Neuron (in vitro differentiated cells): ENCODE measurements around the gene POP4.

Experiments used
- H2AFZ ChIP-seq: one replicate; pipeline ENCODE4 v1.6.1; 2013; ENCODE audit warnings: low read depth, mild to moderate bottlenecking, inconsistent platforms, low read length, moderate library complexity
- H3K27me3 ChIP-seq: one replicate; pipeline ENCODE4 v1.6.1; 2013; ENCODE audit warnings: low read length; ENCODE audit not compliant: insufficient read depth
- H3K36me3 ChIP-seq: one replicate; pipeline ENCODE4 v1.6.1; 2013; ENCODE audit warnings: low read length; ENCODE audit not compliant: insufficient read depth
- H3K4me1 ChIP-seq: one replicate; pipeline ENCODE4 v1.6.1; 2013; ENCODE audit warnings: low read length; ENCODE audit not compliant: insufficient read depth
- H3K4me3 ChIP-seq: 2 replicates; pipeline ENCODE4 v1.5.1; 2013; ENCODE audit warnings: mild to moderate bottlenecking, low read length, moderate library complexity
- H3K9me3 ChIP-seq: one replicate; pipeline ENCODE4 v1.6.1; 2013; ENCODE audit warnings: low read length

POP4 gene

GRCh38 chr19:29634423-29635130 lies 28.5 kb downstream of the POP4 start:
- Histone ChIP-seq H2AFZ (no peak overlapping the region), H3K4me1 (no peaks in the 10 kb centered on the region), H3K9me3 (no peaks in the 10 kb centered on the region), H3K36me3 (no peaks in the 10 kb centered on the region), H3K27me3 (no peaks in the 10 kb centered on the region), H3K4me3 (no peak overlapping the region)

- H3K9me3 ChIP-seq = no peaks in the 10 kb centered on the region
- H3K27me3 ChIP-seq = no peaks in the 10 kb centered on the region
- no peak overlapping the region for H2AFZ ChIP-seq
- H3K36me3 ChIP-seq = no peaks in the 10 kb centered on the region
- H3K4me1 ChIP-seq = no peaks in the 10 kb centered on the region
- no peak overlapping the region for H3K4me3 ChIP-seq
Measured at GRCh38 chr19:29635963-29636362, 29.9 kb downstream of the POP4 start.

GRCh38 chr19:29636553-29637360 lies 30.7 kb downstream of the POP4 start:
- no peak overlapping the region for H3K4me3 ChIP-seq
- no peak overlapping the region for H2AFZ ChIP-seq

GRCh38 chr19:29639086-29639485 lies 33.0 kb downstream of the POP4 start:
- Histone ChIP-seq H3K4me3 (no peak overlapping the region), H3K36me3 (no peaks in the 10 kb centered on the region), H3K27me3 (peaks cover 5% of the 10 kb centered on the region)

More at GRCh38 chr19:29636553-29637360, 30.7 kb downstream of the POP4 start:
- no peaks in the 10 kb centered on the region for H3K9me3 ChIP-seq
- no peaks in the 10 kb centered on the region for H3K4me1 ChIP-seq
- H3K36me3 ChIP-seq = no peaks in the 10 kb centered on the region
- peaks cover 2% of the 10 kb centered on the region for H3K27me3 ChIP-seq

GRCh38 chr19:29640231-29640630 lies 34.1 kb downstream of the POP4 start:
- Histone ChIP-seq H3K27me3 (peaks cover 8% of the 10 kb centered on the region), H3K4me1 (no peaks in the 10 kb centered on the region), H2AFZ (no peak overlapping the region), H3K9me3 (no peaks in the 10 kb centered on the region), H3K36me3 (no peaks in the 10 kb centered on the region), H3K4me3 (no peak overlapping the region)

More at GRCh38 chr19:29639086-29639485, 33.0 kb downstream of the POP4 start:
- Histone ChIP-seq H2AFZ (no peak overlapping the region), H3K4me1 (no peaks in the 10 kb centered on the region), H3K9me3 (no peaks in the 10 kb centered on the region)

GRCh38 chr19:29641597-29641996 lies 35.5 kb downstream of the POP4 start:
- H3K9me3 ChIP-seq = no peaks in the 10 kb centered on the region
- no peaks in the 10 kb centered on the region for H3K36me3 ChIP-seq
- H3K27me3 ChIP-seq = peaks cover 14% of the 10 kb centered on the region
- no peak overlapping the region for H3K4me3 ChIP-seq
- no peaks in the 10 kb centered on the region for H3K4me1 ChIP-seq
- no peak overlapping the region for H2AFZ ChIP-seq

GRCh38 chr19:29643361-29643935 lies 37.4 kb downstream of the POP4 start:
- H3K36me3 ChIP-seq = no peaks in the 10 kb centered on the region

GRCh38 chr19:29644210-29644609 lies 38.1 kb downstream of the POP4 start:
- Histone ChIP-seq H3K4me3 (no peak overlapping the region), H3K27me3 (peaks cover 14% of the 10 kb centered on the region), H3K9me3 (no peaks in the 10 kb centered on the region), H2AFZ (no peak overlapping the region), H3K4me1 (no peaks in the 10 kb centered on the region), H3K36me3 (no peaks in the 10 kb centered on the region)

More at GRCh38 chr19:29643361-29643935, 37.4 kb downstream of the POP4 start:
- Histone ChIP-seq H3K4me3 (no peak overlapping the region), H2AFZ (no peak overlapping the region), H3K4me1 (no peaks in the 10 kb centered on the region), H3K27me3 (peaks cover 14% of the 10 kb centered on the region), H3K9me3 (no peaks in the 10 kb centered on the region)

GRCh38 chr19:29645491-29645867 lies 39.4 kb downstream of the POP4 start:
- Histone ChIP-seq H3K4me3 (no peak overlapping the region), H3K4me1 (no peaks in the 10 kb centered on the region), H3K27me3 (peaks cover 14% of the 10 kb centered on the region), H3K36me3 (no peaks in the 10 kb centered on the region), H3K9me3 (no peaks in the 10 kb centered on the region), H2AFZ (no peak overlapping the region)

GRCh38 chr19:29645911-29646310 lies 39.8 kb downstream of the POP4 start:
- Histone ChIP-seq H3K4me3 (no peak overlapping the region), H3K36me3 (no peaks in the 10 kb centered on the region), H3K9me3 (no peaks in the 10 kb centered on the region), H3K4me1 (no peaks in the 10 kb centered on the region), H3K27me3 (peaks cover 14% of the 10 kb centered on the region), H2AFZ (no peak overlapping the region)

GRCh38 chr19:29650772-29651387 lies 44.8 kb downstream of the POP4 start:
- Histone ChIP-seq H3K27me3 (peaks cover 2% of the 10 kb centered on the region), H2AFZ (no peak overlapping the region)

GRCh38 chr19:29651622-29652394 lies 45.7 kb downstream of the POP4 start:
- H3K4me3 ChIP-seq = no peak overlapping the region
- no peaks in the 10 kb centered on the region for H3K27me3 ChIP-seq
- no peaks in the 10 kb centered on the region for H3K36me3 ChIP-seq
- H2AFZ ChIP-seq = no peak overlapping the region
- H3K4me1 ChIP-seq = no peaks in the 10 kb centered on the region
- no peaks in the 10 kb centered on the region for H3K9me3 ChIP-seq

More at GRCh38 chr19:29650772-29651387, 44.8 kb downstream of the POP4 start:
- Histone ChIP-seq H3K36me3 (no peaks in the 10 kb centered on the region), H3K9me3 (no peaks in the 10 kb centered on the region), H3K4me3 (no peak overlapping the region), H3K4me1 (no peaks in the 10 kb centered on the region)
